A673 (cell line): ENCODE results near the gene UGT1A9. TPM values are rescaled to one million over a fixed set of nuclear protein-coding genes. Genes with fewer than 3 reads are reported as not detected.

Experiments used
- BruUV-seq: library from RNA; stranded (reverse); fragments of 400-500 nt; replicated peaks from 2 replicates; lab custom pipeline; 2021; lab: Mats Ljungman, UMichigan
- CTCF ChIA-PET: fragments of 300-600 bp; sonication (Branson Sonifier 250); formaldehyde crosslinking; loops from one replicate; lab custom pipeline; 2022; ENCODE audit warnings: antibody characterized with exemption; lab: Charles Lee
- POLR2A ChIA-PET: fragments of 300-600 bp; sonication (Branson Sonifier 250); formaldehyde crosslinking; loops from one replicate; lab custom pipeline; 2022; ENCODE audit warnings: antibody characterized with exemption; ENCODE audit not compliant: low non-redundant PET; lab: Charles Lee
- DNase-seq: peaks from one replicate; pipeline ENCODE4 v3.0.0-alpha.2; 2015; ENCODE audit warnings: low spot score
- H3K27ac ChIP-seq: fragments of 200-600 bp; sonication (generic); 2 replicates; pipeline ENCODE4 v1.5.1; 2016; ENCODE audit warnings: mixed run types, low read depth, mild to moderate bottlenecking, mixed read lengths, antibody characterized with exemption, low read length; ENCODE audit not compliant: poor library complexity, severe bottlenecking
- H3K27me3 ChIP-seq: fragments of 200-600 bp; sonication (generic); replicated peaks from 2 replicates; pipeline ENCODE4 v1.6.1; 2017; ENCODE audit warnings: mixed run types, low read depth, mild to moderate bottlenecking, mixed read lengths, antibody characterized with exemption, low read length; ENCODE audit not compliant: insufficient read depth, poor library complexity
- H3K36me3 ChIP-seq: fragments of 200-600 bp; sonication (generic); 2 replicates; pipeline ENCODE4 v1.6.1; 2016; ENCODE audit warnings: mixed run types, mild to moderate bottlenecking, mixed read lengths, antibody characterized with exemption, low read length; ENCODE audit not compliant: insufficient read depth, poor library complexity, severe bottlenecking
- H3K4me1 ChIP-seq: fragments of 200-600 bp; sonication (generic); 2 replicates; pipeline ENCODE4 v1.6.1; 2017; ENCODE audit warnings: mixed run types, mild to moderate bottlenecking, mixed read lengths, antibody characterized with exemption, low read length; ENCODE audit not compliant: insufficient read depth, poor library complexity, severe bottlenecking
- H3K4me3 ChIP-seq: fragments of 200-600 bp; sonication (generic); 2 replicates; pipeline ENCODE4 v1.5.1; 2016; ENCODE audit warnings: low read depth, mixed run types, mild to moderate bottlenecking, mixed read lengths, low read length; ENCODE audit not compliant: poor library complexity, severe bottlenecking
- H3K9me3 ChIP-seq: fragments of 200-600 bp; sonication (generic); 2 replicates; pipeline ENCODE4 v1.6.1; 2016; ENCODE audit warnings: mixed run types, low read depth, mild to moderate bottlenecking, mixed read lengths, antibody characterized with exemption, low read length; ENCODE audit not compliant: poor library complexity, severe bottlenecking
- EZH2 ChIP-seq: fragments of 200-600 bp; sonication (generic); IDR thresholded peaks from 2 replicates; pipeline ENCODE4 v1.6.1; 2017; ENCODE audit warnings: borderline replicate concordance, low read depth, mild to moderate bottlenecking, mixed read lengths, antibody characterized with exemption, low read length; ENCODE audit not compliant: poor library complexity, severe bottlenecking
- intact Hi-C: fragments of 100-400 bp; cut with micrococcal nuclease; formaldehyde crosslinking; loops from one replicate; pipeline ENCODE4 v1.10.0; 2022; ENCODE audit not compliant: unreplicated experiment
- total RNA-seq: library from RNA; stranded (reverse); gene quantifications from 2 replicates; pipeline ENCODE4 v1.2.3, GENCODE V29; 2021
- TF ChIP-seq, protein P1 (sequence below): fragments of 300-800, 200-600 bp; sonication (generic); conservative IDR thresholded peaks from 2 replicates; pipeline ENCODE4 v1.5.1; 2017; ENCODE audit warnings: low read depth, mild to moderate bottlenecking, antibody characterized with exemption, low read length, moderate library complexity, mixed read lengths

The UGT1A9 gene
- total RNA-seq, 1 experiment from 2014 or later = not detected

DNA sequence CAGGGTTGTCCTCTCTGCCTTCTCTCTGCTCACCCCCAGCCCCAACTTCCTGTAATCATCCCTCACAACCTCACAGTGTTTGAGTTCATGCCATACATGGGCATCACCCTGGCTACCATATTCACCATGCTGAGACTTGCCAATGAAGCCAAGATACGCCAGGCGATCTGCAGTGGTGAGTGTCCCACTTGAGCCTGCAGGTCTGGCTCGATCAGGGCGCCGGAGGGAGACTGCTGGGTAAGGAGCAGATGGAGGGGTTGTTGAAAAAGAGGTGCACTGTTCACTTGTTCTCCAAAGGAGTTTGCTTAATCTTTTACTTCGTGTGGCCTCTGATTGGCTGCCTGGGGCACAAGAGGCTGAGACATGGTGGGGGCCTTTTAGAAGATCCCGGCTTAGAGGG lies 121.0 kb downstream of the UGT1A9 start:
- Histone ChIP-seq H3K9me3 (no peaks in the 10 kb centered on the region), H3K4me3 (no peak overlapping the region), H3K27me3 (no peaks in the 10 kb centered on the region), H3K27ac (no peak overlapping the region), H3K36me3 (no peaks in the 10 kb centered on the region), H3K4me1 (no peaks in the 10 kb centered on the region)
- CTCF ChIA-PET = no interaction called here
- DNase-seq = no peak
- POLR2A ChIA-PET = no interaction called here
- BruUV-seq = no TSS peak
- TF ChIP-seq EZH2 = no peak
- TF ChIP-seq, protein P1, sequence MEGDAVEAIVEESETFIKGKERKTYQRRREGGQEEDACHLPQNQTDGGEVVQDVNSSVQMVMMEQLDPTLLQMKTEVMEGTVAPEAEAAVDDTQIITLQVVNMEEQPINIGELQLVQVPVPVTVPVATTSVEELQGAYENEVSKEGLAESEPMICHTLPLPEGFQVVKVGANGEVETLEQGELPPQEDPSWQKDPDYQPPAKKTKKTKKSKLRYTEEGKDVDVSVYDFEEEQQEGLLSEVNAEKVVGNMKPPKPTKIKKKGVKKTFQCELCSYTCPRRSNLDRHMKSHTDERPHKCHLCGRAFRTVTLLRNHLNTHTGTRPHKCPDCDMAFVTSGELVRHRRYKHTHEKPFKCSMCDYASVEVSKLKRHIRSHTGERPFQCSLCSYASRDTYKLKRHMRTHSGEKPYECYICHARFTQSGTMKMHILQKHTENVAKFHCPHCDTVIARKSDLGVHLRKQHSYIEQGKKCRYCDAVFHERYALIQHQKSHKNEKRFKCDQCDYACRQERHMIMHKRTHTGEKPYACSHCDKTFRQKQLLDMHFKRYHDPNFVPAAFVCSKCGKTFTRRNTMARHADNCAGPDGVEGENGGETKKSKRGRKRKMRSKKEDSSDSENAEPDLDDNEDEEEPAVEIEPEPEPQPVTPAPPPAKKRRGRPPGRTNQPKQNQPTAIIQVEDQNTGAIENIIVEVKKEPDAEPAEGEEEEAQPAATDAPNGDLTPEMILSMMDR = no peak
- intact Hi-C loops = no loop called here

GRCh38 chr2:233793465-233794127 lies 121.9 kb downstream of the UGT1A9 start:
- H3K4me1 ChIP-seq = no peaks in the 10 kb centered on the region
- no peaks in the 10 kb centered on the region for H3K9me3 ChIP-seq
- ChIA-PET CTCF (no interaction called here), POLR2A (no interaction called here)
- H3K36me3 ChIP-seq = no peaks in the 10 kb centered on the region
- intact Hi-C loops = no loop called here
- no peak overlapping the region for H3K4me3 ChIP-seq
- TF ChIP-seq EZH2 = no peak
- TF ChIP-seq, protein P1 = no peak
- no peak overlapping the region for H3K27ac ChIP-seq
- no peaks in the 10 kb centered on the region for H3K27me3 ChIP-seq
- DNase-seq = no peak
- no TSS peak for BruUV-seq

DNA sequence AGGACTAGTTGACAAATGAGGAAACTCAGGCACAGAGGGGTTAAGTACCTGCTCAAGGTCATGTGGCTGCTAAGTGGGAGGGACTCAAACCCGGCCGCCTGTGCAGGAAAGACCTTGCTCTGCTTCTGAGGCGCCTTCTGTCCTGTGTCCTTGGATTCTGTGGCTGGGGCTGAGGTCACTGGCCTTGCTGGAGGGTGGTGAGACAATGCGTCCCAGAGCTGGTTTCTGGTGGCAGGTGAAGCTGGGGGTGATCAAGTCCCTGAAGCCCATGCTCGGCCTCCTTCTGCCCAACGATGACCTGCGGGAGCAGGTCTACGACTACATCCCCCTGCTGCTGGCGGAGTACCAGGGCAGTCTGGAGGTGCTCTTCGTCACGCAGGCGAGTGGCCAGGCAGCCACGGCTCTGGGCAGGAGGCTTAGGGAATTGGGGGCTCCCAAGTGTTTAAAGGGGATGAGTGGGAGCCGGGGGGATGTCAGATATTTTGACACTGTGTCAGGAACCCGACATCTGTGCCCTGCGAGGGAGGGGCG lies 122.5 kb downstream of the UGT1A9 start:
- BruUV-seq = no TSS peak
- Histone ChIP-seq H3K27me3 (no peaks in the 10 kb centered on the region), H3K4me1 (no peaks in the 10 kb centered on the region), H3K36me3 (no peaks in the 10 kb centered on the region), H3K27ac (no peak overlapping the region), H3K4me3 (no peak overlapping the region), H3K9me3 (no peaks in the 10 kb centered on the region)
- no peak for DNase-seq
- CTCF ChIA-PET = no interaction called here
- intact Hi-C loops = no loop called here
- TF ChIP-seq, protein P1 = no peak
- TF ChIP-seq EZH2 = no peak
- POLR2A ChIA-PET = no interaction called here
